Endodermal cell (in vitro differentiated cells): ENCODE measurements around the gene TSGA10. TPM values are rescaled to one million over a fixed set of nuclear protein-coding genes. Genes with fewer than 3 reads are reported as not detected.

Experiments
- DNase-seq: peaks from one replicate; pipeline ENCODE4 v3.0.0-alpha.2; 2017
- H3K27ac ChIP-seq: 2 replicates; pipeline ENCODE4 v1.5.1; 2013; ENCODE audit warnings: mild to moderate bottlenecking, low read depth, low read length, moderate library complexity
- H3K27me3 ChIP-seq: 2 replicates; pipeline ENCODE4 v1.6.1; 2013; ENCODE audit warnings: mild to moderate bottlenecking, low read length, moderate library complexity; ENCODE audit not compliant: insufficient read depth, control insufficient read depth, poor library complexity, severe bottlenecking
- H3K36me3 ChIP-seq: 2 replicates; pipeline ENCODE4 v1.7.0; 2013; ENCODE audit warnings: mild to moderate bottlenecking, low read length, moderate library complexity; ENCODE audit not compliant: control insufficient read depth, insufficient read depth
- H3K4me1 ChIP-seq: one replicate; pipeline ENCODE4 v1.7.0; 2013; ENCODE audit warnings: low read length; ENCODE audit not compliant: control insufficient read depth, insufficient read depth
- H3K4me3 ChIP-seq: 2 replicates; pipeline ENCODE4 v1.5.1; 2013; ENCODE audit warnings: mild to moderate bottlenecking, low read length, moderate library complexity
- H3K9ac ChIP-seq: 2 replicates; pipeline ENCODE4 v1.6.1; 2013; ENCODE audit warnings: mild to moderate bottlenecking, low read length, moderate library complexity; ENCODE audit not compliant: poor library complexity, severe bottlenecking; ENCODE audit errors: extremely low read depth
- H3K9me3 ChIP-seq: 2 replicates; pipeline ENCODE4 v1.6.1; 2013; ENCODE audit warnings: mild to moderate bottlenecking, low read length, moderate library complexity; ENCODE audit not compliant: control insufficient read depth
- H3K27ac Mint-ChIP-seq: 2 replicates; pipeline ENCODE4 v1.8.0; 2020; ENCODE audit warnings: mixed read lengths
- H3K27me3 Mint-ChIP-seq: 2 replicates; pipeline ENCODE4 v1.8.0; 2021; ENCODE audit warnings: mild to moderate bottlenecking, mixed read lengths; ENCODE audit not compliant: insufficient read depth
- H3K36me3 Mint-ChIP-seq: 2 replicates; pipeline ENCODE4 v1.8.0; 2020; ENCODE audit warnings: low read depth, mixed read lengths
- H3K4me1 Mint-ChIP-seq: 2 replicates; pipeline ENCODE4 v1.8.0; 2020; ENCODE audit warnings: mixed read lengths
- H3K4me3 Mint-ChIP-seq: 2 replicates; pipeline ENCODE4 v1.8.0; 2020; ENCODE audit warnings: mild to moderate bottlenecking, moderate library complexity, mixed read lengths
- H3K9me3 Mint-ChIP-seq: 2 replicates; pipeline ENCODE4 v1.8.0; 2020; ENCODE audit warnings: mild to moderate bottlenecking, mixed read lengths
- WGBS, 2 experiments: methylation state at CpG; one replicate each; pipeline versions ENCODE4 v1.1.5 to v1.1.7; 2013; ENCODE audit warnings: missing lambda C conversion rate in 2 of 2, mixed read lengths in 1 of 2; ENCODE audit not compliant: insufficient coverage in 1 of 2, insufficient read length in 1 of 2; 5-methylcytosine and 5-hydroxymethylcytosine counted together
- total RNA-seq, 2 donors: library from RNA; stranded (reverse); fragmentation: NEBNext Ultra II Directional in 1 of 2; extraction: Animal tissue kit (Norgen Biotek cat#: 25700) in 1 of 2; gene quantifications; 2 replicates in 1 of 2; 3 replicates in 1 of 2; pipeline ENCODE4 v1.2.1, GENCODE V29; 2021
- TF ChIP-seq, protein P1 (sequence below): fragments of 200-600 bp; sonication (generic); conservative IDR thresholded peaks from 2 replicates; pipeline ENCODE4 v1.5.0; 2021; ENCODE audit warnings: antibody characterized with exemption, mild to moderate bottlenecking

The TSGA10 gene
- total RNA-seq, 2 donors from 2014 or later, result 7.8 to 12.4 TPM

DNA sequence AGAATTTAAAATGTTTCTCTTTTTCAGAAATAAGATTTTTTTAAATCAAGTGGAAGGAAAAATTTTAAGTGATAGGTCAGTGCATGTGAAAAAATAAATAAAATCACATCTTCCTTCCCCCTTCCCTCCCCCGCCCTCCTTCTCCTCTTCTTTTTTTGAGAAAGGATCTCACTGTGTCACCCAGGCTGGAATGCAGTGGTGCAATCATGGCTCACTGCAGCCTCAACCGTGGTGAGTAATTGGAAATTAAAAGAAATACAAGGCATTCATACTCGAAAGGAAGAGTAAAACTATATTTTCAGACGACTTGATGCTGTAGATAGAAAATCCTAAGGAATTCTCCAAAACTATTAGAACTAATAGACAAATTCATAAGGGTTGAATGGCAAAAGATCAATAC lies 201.8 kb downstream of the TSGA10 start:
- DNase-seq, result no peak
- H3K4me3 ChIP-seq, result no peak overlapping the region
- no peaks in the 10 kb centered on the region for H3K9me3 ChIP-seq
- Mint-ChIP-seq H3K27me3 (peaks cover 8% of the 10 kb centered on the region), H3K4me1 (no peaks in the 10 kb centered on the region), H3K36me3 (no peaks in the 10 kb centered on the region), H3K4me3 (no peak overlapping the region), H3K27ac (no peak overlapping the region), H3K9me3 (no peaks in the 10 kb centered on the region)
- no peak overlapping the region for H3K27ac ChIP-seq
- H3K4me1 ChIP-seq, result no peaks in the 10 kb centered on the region
- H3K27me3 ChIP-seq, result peaks cover 11% of the 10 kb centered on the region
- WGBS, 2 experiments, result 68 to 75% methylated on average over 2 to 4 of the region's 4 CpGs
- H3K36me3 ChIP-seq, result no peaks in the 10 kb centered on the region
- TF ChIP-seq, protein P1, sequence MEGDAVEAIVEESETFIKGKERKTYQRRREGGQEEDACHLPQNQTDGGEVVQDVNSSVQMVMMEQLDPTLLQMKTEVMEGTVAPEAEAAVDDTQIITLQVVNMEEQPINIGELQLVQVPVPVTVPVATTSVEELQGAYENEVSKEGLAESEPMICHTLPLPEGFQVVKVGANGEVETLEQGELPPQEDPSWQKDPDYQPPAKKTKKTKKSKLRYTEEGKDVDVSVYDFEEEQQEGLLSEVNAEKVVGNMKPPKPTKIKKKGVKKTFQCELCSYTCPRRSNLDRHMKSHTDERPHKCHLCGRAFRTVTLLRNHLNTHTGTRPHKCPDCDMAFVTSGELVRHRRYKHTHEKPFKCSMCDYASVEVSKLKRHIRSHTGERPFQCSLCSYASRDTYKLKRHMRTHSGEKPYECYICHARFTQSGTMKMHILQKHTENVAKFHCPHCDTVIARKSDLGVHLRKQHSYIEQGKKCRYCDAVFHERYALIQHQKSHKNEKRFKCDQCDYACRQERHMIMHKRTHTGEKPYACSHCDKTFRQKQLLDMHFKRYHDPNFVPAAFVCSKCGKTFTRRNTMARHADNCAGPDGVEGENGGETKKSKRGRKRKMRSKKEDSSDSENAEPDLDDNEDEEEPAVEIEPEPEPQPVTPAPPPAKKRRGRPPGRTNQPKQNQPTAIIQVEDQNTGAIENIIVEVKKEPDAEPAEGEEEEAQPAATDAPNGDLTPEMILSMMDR, result no peak
- H3K9ac ChIP-seq, result no peak overlapping the region

DNA sequence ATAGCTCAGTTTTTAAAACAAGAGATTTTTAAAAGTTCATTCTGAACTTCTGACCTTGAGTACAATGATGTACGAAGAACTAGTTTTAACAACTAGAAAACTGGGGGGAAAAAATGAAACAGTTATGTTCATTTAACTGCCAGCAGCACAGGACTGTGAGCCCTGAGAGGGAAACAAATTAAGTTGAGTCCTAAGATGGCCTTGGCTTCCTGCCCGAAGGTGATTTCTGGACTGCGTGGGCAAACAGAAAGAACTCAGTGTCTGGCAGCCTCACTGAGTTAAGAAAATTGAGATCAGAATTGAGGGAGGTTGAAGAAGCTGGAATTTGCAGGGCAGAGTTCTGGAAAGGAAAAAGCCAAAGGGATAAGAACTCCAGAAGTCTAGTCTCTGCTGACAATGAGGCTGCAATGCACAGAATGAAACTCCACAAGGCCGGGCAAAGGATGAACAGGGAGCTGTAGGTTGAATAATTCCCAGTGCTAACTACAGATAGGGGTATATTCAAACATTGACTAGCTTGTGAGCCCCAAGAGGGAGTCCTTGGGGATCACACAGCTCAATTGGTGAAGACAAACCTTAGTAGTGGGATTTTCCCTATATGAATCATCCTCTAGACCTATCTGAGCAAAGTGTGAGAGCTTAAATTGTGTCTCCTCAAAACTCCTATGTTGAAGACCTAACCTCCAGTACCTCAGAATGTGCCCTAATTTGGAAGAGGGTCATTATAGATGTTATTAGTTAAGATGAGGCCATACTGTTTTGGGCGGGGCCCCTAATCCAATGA lies 205.6 kb downstream of the TSGA10 start:
- 94 to 100% methylated on average over 5 of the region's 5 CpGs for WGBS, 2 experiments
- Histone ChIP-seq H3K27ac (no peak overlapping the region), H3K4me1 (no peaks in the 10 kb centered on the region), H3K27me3 (peaks cover 5% of the 10 kb centered on the region), H3K9ac (no peak overlapping the region), H3K9me3 (no peaks in the 10 kb centered on the region), H3K36me3 (no peaks in the 10 kb centered on the region), H3K4me3 (no peak overlapping the region)
- Mint-ChIP-seq H3K4me3 (no peak overlapping the region), H3K27me3 (peaks cover 6% of the 10 kb centered on the region), H3K4me1 (no peaks in the 10 kb centered on the region), H3K36me3 (no peaks in the 10 kb centered on the region), H3K27ac (no peak overlapping the region), H3K9me3 (no peaks in the 10 kb centered on the region)
- DNase-seq, result no peak
- TF ChIP-seq, protein P1, result no peak

DNA sequence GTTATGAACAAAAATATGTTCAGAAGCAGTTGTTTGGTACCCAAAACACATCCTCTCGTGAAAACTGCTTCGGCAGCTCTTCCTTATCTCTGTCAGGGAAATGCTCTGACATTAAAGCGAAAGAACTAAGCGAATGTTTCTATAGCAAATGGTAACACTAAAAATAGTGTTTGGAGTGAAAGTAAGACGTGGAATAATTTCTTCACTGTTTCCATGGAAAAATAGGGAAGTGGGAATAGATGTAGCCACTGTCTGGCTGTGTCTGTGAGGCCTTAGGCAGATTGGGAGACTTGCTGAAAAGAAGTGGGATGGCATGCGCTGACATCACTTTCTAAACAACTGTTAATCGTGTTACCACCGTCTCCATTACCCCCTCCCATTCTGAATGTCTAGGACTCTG lies 207.2 kb downstream of the TSGA10 start:
- 81 to 91% methylated on average over 5 to 8 of the region's 8 CpGs for WGBS, 2 experiments
- TF ChIP-seq, protein P1, result no peak
- H3K4me3 Mint-ChIP-seq, result no peak overlapping the region
- no peaks in the 10 kb centered on the region for H3K9me3 ChIP-seq
- peaks cover 5% of the 10 kb centered on the region for H3K27me3 ChIP-seq
- no peaks in the 10 kb centered on the region for H3K4me1 Mint-ChIP-seq
- no peaks in the 10 kb centered on the region for H3K4me1 ChIP-seq
- H3K36me3 Mint-ChIP-seq, result no peaks in the 10 kb centered on the region
- no peak for DNase-seq
- H3K4me3 ChIP-seq, result no peak overlapping the region
- no peaks in the 10 kb centered on the region for H3K9me3 Mint-ChIP-seq
- H3K36me3 ChIP-seq, result no peaks in the 10 kb centered on the region
- no peak overlapping the region for H3K27ac Mint-ChIP-seq
- no peak overlapping the region for H3K27ac ChIP-seq
- H3K9ac ChIP-seq, result no peak overlapping the region
- peaks cover 4% of the 10 kb centered on the region for H3K27me3 Mint-ChIP-seq

Other genes starting within 250 kb of the TSGA10 start
- under 1 TPM; 0.26 to 0.31 TPM for gene CRACDL, start 218.7 kb downstream of the TSGA10 start, total RNA-seq
- gene C2orf15, start 13.2 kb downstream of the TSGA10 start, total RNA-seq, result 1 to 10 TPM; 3.1 to 6.5 TPM
- gene LIPT1, start within 50 bp of the TSGA10 start, total RNA-seq, result 10 to 100 TPM in 1 of 2 donors, 1 to 10 TPM in 1; 8.0 to 12.2 TPM
- 10 to 100 TPM; 39.2 to 47.3 TPM for gene MITD1, start 26.1 kb upstream of the TSGA10 start, total RNA-seq
- gene MRPL30, start 26.2 kb upstream of the TSGA10 start, total RNA-seq, result 10 to 100 TPM; 39.8 to 46.1 TPM
- gene LYG2, start 100.7 kb upstream of the TSGA10 start, total RNA-seq, result not detected
- gene LYG1, start 146.3 kb upstream of the TSGA10 start, total RNA-seq, result under 1 TPM; 0.35 to 0.55 TPM
- 10 to 100 TPM; 32.7 to 32.8 TPM for gene TXNDC9, start 181.4 kb upstream of the TSGA10 start, total RNA-seq
- 10 to 100 TPM; 54.2 to 63.6 TPM for gene EIF5B, start 182.4 kb upstream of the TSGA10 start, total RNA-seq